Liver (tissue), 9 donors: ENCODE results near the gene TMPRSS13. TPM values are rescaled to one million over a fixed set of nuclear protein-coding genes. Genes with fewer than 3 reads are reported as not detected.

Experiments
- DNase-seq: peaks from one replicate; pipeline ENCODE4 v3.0.0-alpha.2; 2017; ENCODE audit warnings: low spot score
- H3K27ac ChIP-seq, 2 donors: one replicate each; pipeline ENCODE4 v1.7.0; 2013; ENCODE audit warnings: inconsistent platforms in 2 of 2, low read length in 2 of 2, control low read depth in 1 of 2, low read depth in 1 of 2, mild to moderate bottlenecking in 1 of 2
- H3K27me3 ChIP-seq, 4 donors: one replicate each; pipeline versions ENCODE4 v1.6.1 to v1.7.0; 2013; ENCODE audit warnings: low read length in 3 of 4, inconsistent platforms in 1 of 4, mild to moderate bottlenecking in 1 of 4, moderate library complexity in 1 of 4; ENCODE audit not compliant: control insufficient read depth in 4 of 4, insufficient read depth in 4 of 4
- H3K36me3 ChIP-seq, 4 donors: one replicate each; pipeline versions ENCODE4 v1.6.1 to v1.7.0; 2013; ENCODE audit warnings: low read length in 3 of 4, mild to moderate bottlenecking in 3 of 4, low read depth in 1 of 4, moderate library complexity in 1 of 4; ENCODE audit not compliant: control insufficient read depth in 4 of 4, insufficient read depth in 3 of 4
- H3K4me1 ChIP-seq, 4 donors: one replicate each; pipeline versions ENCODE4 v1.6.1 to v1.7.0; 2013; ENCODE audit warnings: low read length in 3 of 4, mild to moderate bottlenecking in 3 of 4, moderate library complexity in 1 of 4; ENCODE audit not compliant: control insufficient read depth in 4 of 4, insufficient read depth in 4 of 4
- H3K4me3 ChIP-seq, 3 donors: one replicate each; pipeline versions ENCODE4 v1.6.1 to v1.7.0; 2013; ENCODE audit warnings: low read length in 3 of 3, control low read depth in 1 of 3, low read depth in 1 of 3, mild to moderate bottlenecking in 1 of 3
- H3K9ac ChIP-seq, 2 donors: one replicate each; pipeline ENCODE4 v1.7.0; 2013; ENCODE audit warnings: low read length in 2 of 2, mild to moderate bottlenecking in 2 of 2, moderate library complexity in 2 of 2, control low read depth in 1 of 2, low read depth in 1 of 2
- H3K9me3 ChIP-seq, 4 donors: one replicate each; pipeline versions ENCODE4 v1.6.1 to v1.7.0; 2013; ENCODE audit warnings: low read length in 3 of 4; ENCODE audit not compliant: control insufficient read depth in 4 of 4
- EGR1 ChIP-seq, 2 donors: IDR thresholded peaks; 2 replicates each; pipeline ENCODE4 v1.6.1; 2016 to 2018; ENCODE audit warnings: antibody characterized with exemption in 2 of 2, low read depth in 2 of 2
- FOXA1 ChIP-seq: IDR thresholded peaks from 2 replicates; pipeline ENCODE4 v1.6.1; 2016; ENCODE audit warnings: antibody characterized with exemption
- FOXA2 ChIP-seq: IDR thresholded peaks from 2 replicates; pipeline ENCODE4 v1.6.1; 2016; ENCODE audit warnings: antibody characterized with exemption
- GABPA ChIP-seq, 2 donors: IDR thresholded peaks in 1 of 2; conservative IDR thresholded peaks in 1 of 2; 2 replicates each; pipeline ENCODE4 v1.6.1; 2016; ENCODE audit warnings: antibody characterized with exemption in 2 of 2, mild to moderate bottlenecking in 1 of 2, moderate library complexity in 1 of 2
- HNF4A ChIP-seq, 2 donors: conservative IDR thresholded peaks; 2 replicates each; pipeline ENCODE4 v1.6.1; 2016; ENCODE audit warnings: antibody characterized with exemption in 2 of 2, mild to moderate bottlenecking in 2 of 2
- HNF4G ChIP-seq: IDR thresholded peaks from 2 replicates; pipeline ENCODE4 v1.6.1; 2016; ENCODE audit warnings: antibody characterized with exemption
- JUND ChIP-seq, 2 donors: IDR thresholded peaks; 2 replicates each; pipeline ENCODE4 v1.6.1; 2016; ENCODE audit warnings: antibody characterized with exemption in 2 of 2
- NR2F2 ChIP-seq: IDR thresholded peaks from 2 replicates; pipeline ENCODE4 v1.6.1; 2016; ENCODE audit warnings: antibody characterized with exemption
- RAD21 ChIP-seq, 2 donors: IDR thresholded peaks; 2 replicates each; pipeline ENCODE4 v1.6.1; 2016; ENCODE audit warnings: antibody characterized with exemption in 2 of 2, mild to moderate bottlenecking in 2 of 2
- REST ChIP-seq: IDR thresholded peaks from 2 replicates; pipeline ENCODE4 v1.6.1; 2016; ENCODE audit warnings: antibody characterized with exemption, mild to moderate bottlenecking
- RXRA ChIP-seq, 2 donors: IDR thresholded peaks; 2 replicates each; pipeline ENCODE4 v1.6.1; 2017 to 2018; ENCODE audit warnings: antibody characterized with exemption in 2 of 2, mild to moderate bottlenecking in 1 of 2
- SP1 ChIP-seq: IDR thresholded peaks from 2 replicates; pipeline ENCODE4 v1.6.1; 2018; ENCODE audit warnings: antibody characterized with exemption, mild to moderate bottlenecking
- TAF1 ChIP-seq: conservative IDR thresholded peaks from 2 replicates; pipeline ENCODE4 v1.6.1; 2016; ENCODE audit warnings: antibody characterized with exemption, mild to moderate bottlenecking
- ZBTB33 ChIP-seq: IDR thresholded peaks from 2 replicates; pipeline ENCODE4 v1.6.1; 2016; ENCODE audit warnings: antibody characterized with exemption
- WGBS: extraction: QIAGEN DNeasy Blood & Tissue Kit; methylation state at CpG from one replicate; pipeline ENCODE4 v1.1.7; 2013; 5-methylcytosine and 5-hydroxymethylcytosine counted together
- polyA plus RNA-seq, 2 donors: library from polyadenylated mRNA; stranded (reverse) in 1 of 2; unstranded in 1 of 2; fragments of 200-250 nt in 1 of 2; fragments of >200 nt in 1 of 2; fragmentation: Nextera tagmentation in 1 of 2; extraction: Ambion mirVana in 1 of 2; gene quantifications; one replicate each; pipeline versions ENCODE4 v1.2.1 to v1.2.3, GENCODE V29; 2013 to 2015
- total RNA-seq, 2 donors: library from RNA; depleted of rRNA; stranded (reverse); fragments of >200 nt; gene quantifications; one replicate each; pipeline ENCODE4 v1.2.3, GENCODE V29; 2014
- TF ChIP-seq, protein P1 (sequence below): IDR thresholded peaks from 2 replicates; pipeline ENCODE4 v1.6.1; 2016; ENCODE audit warnings: antibody characterized with exemption
- TF ChIP-seq, protein P2 (sequence below): IDR thresholded peaks from 2 replicates; pipeline ENCODE4 v1.6.1; 2016; ENCODE audit warnings: antibody characterized with exemption
- donor health status: healthy.
- donor health status: healthy.
- donor health status: healthy.
- donor health status: healthy.
- donor health status: healthy.

Gene TMPRSS13
- total and polyA plus RNA-seq, 4 donors = 0.11 to 0.93 (median 0.24) TPM

DNA sequence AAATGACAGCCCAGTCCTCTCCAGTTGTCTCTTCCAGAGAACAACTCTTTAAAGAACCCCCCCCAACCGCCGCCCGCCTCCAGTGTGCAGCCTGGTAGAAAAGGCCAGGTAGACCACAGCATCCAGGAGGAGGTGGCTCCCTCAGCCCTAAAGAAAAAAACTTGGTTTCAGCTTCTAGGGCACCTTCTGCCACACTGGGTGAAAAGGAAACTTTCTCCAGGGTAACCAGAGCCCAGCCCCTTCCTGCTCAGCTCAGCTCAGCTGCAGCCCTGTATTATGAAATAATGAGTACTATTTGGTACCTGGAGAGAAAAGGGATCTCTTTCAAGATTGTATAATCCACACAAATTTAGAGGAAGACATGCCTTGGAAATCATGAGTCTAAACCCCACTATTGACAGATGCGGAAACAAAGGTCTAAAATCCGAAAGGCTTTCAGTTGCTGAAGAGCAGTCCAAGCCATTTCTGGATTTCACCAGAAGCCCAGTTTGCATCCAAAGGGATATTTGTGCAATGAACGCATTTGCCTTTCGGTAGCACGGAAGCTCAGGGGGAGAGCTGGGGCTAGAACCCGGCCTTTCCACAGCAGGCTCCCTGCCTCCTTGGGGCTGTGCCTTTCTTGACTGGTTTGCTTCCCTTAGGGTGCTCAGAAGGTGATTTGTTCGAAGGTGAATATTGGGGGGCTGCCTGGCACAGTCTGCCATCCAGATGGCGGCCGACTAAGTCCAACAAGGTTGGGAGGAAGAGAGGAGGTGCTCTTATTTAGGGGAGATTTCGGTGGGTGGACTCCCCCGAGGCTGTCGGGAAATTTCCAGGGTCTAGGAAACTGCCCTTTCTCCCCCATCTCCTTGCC is 56.0 kb downstream of the TMPRSS13 start:
- no peak overlapping the region for H3K4me3 ChIP-seq
- no peaks in the 10 kb centered on the region for H3K36me3 ChIP-seq
- H3K27me3 ChIP-seq = peaks cover 0 to 10% (median 1%) of the 10 kb centered on the region in 4 donors
- TF ChIP-seq, protein P1, sequence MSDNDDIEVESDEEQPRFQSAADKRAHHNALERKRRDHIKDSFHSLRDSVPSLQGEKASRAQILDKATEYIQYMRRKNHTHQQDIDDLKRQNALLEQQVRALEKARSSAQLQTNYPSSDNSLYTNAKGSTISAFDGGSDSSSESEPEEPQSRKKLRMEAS = no peak
- TF ChIP-seq EGR1 (IDR thresholded peaks at IDR 0.05; ENCODE audit: low read depth in 2 of 2) = no peak
- no peak for TF ChIP-seq RAD21 (IDR thresholded peaks at IDR 0.05)
- no peak for TF ChIP-seq HNF4G
- no peak for TF ChIP-seq FOXA2
- no peak for TF ChIP-seq GABPA (IDR thresholded peaks at IDR 0.05 in 1 of 2, conservative IDR thresholded peaks at IDR 0.05 in 1 of 2)
- TF ChIP-seq ZBTB33 = no peak
- no peak for TF ChIP-seq HNF4A (conservative IDR thresholded peaks at IDR 0.05)
- no peak for TF ChIP-seq TAF1
- TF ChIP-seq SP1 = no peak
- no peak for TF ChIP-seq JUND (IDR thresholded peaks at IDR 0.05)
- TF ChIP-seq, protein P2, sequence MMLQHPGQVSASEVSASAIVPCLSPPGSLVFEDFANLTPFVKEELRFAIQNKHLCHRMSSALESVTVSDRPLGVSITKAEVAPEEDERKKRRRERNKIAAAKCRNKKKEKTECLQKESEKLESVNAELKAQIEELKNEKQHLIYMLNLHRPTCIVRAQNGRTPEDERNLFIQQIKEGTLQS = no peak
- TF ChIP-seq FOXA1 = no peak
- no peak overlapping the region for H3K9ac ChIP-seq
- DNase-seq = no peak
- WGBS = 81% methylated on average over 15 of the region's 15 CpGs
- peaks cover 0 to 15% (median 8%) of the 10 kb centered on the region in 4 donors for H3K4me1 ChIP-seq
- H3K9me3 ChIP-seq = no peaks in the 10 kb centered on the region
- H3K27ac ChIP-seq = peak overlapping the region in 1 of 2 donors; percentile 27

- Histone ChIP-seq H3K9ac (no peak overlapping the region), H3K4me1 (peaks cover 0 to 15% (median 8%) of the 10 kb centered on the region in 4 donors), H3K36me3 (no peaks in the 10 kb centered on the region), H3K27me3 (peaks cover 0 to 10% (median 1%) of the 10 kb centered on the region in 4 donors), H3K4me3 (no peak overlapping the region), H3K27ac (peak overlapping the region in 1 of 2 donors; percentile 27), H3K9me3 (no peaks in the 10 kb centered on the region)
- WGBS = 56% methylated on average over 12 of the region's 12 CpGs
- no peak for DNase-seq
- TF ChIP-seq EGR1 (IDR thresholded peaks at IDR 0.05; ENCODE audit: low read depth in 2 of 2) = no peak
- peak; percentile 92 for TF ChIP-seq NR2F2
- peak; percentile 11 for TF ChIP-seq SP1
These were observed 56.7 kb downstream of the TMPRSS13 start for GRCh38 chr11:117872420-117872961.

GRCh38 chr11:117871784-117872183 is 57.4 kb downstream of the TMPRSS13 start:
- Histone ChIP-seq H3K27me3 (peaks cover 0 to 10% (median 1%) of the 10 kb centered on the region in 4 donors), H3K27ac (no peak overlapping the region), H3K36me3 (no peaks in the 10 kb centered on the region), H3K4me3 (no peak overlapping the region), H3K9ac (no peak overlapping the region), H3K4me1 (peaks cover 0 to 15% (median 8%) of the 10 kb centered on the region in 4 donors), H3K9me3 (no peaks in the 10 kb centered on the region)
- no peak for DNase-seq
- WGBS = 72% methylated on average over 5 of the region's 5 CpGs
- TF ChIP-seq RXRA (IDR thresholded peaks at IDR 0.05) (no peak), REST (no peak), HNF4A (conservative IDR thresholded peaks at IDR 0.05) (no peak), FOXA2 (no peak), EGR1 (IDR thresholded peaks at IDR 0.05; ENCODE audit: low read depth in 2 of 2) (no peak), ZBTB33 (no peak), SP1 (no peak), NR2F2 (no peak), HNF4G (no peak), RAD21 (IDR thresholded peaks at IDR 0.05) (no peak), FOXA1 (no peak), JUND (IDR thresholded peaks at IDR 0.05) (no peak), GABPA (IDR thresholded peaks at IDR 0.05 in 1 of 2, conservative IDR thresholded peaks at IDR 0.05 in 1 of 2) (no peak), TAF1 (no peak)
- TF ChIP-seq, protein P2 = no peak
